Testis (tissue), 3 donors: ENCODE results near the gene REC114. TPM values are rescaled to one million over a fixed set of nuclear protein-coding genes. Genes with fewer than 3 reads are reported as not detected.
A peak's percentile ranks its signal among the peaks of the same experiment; 100 is the strongest.
"Not testable (repeated sequence)": the region's sequence is repeated elsewhere in the genome, so short reads cannot be mapped to it uniquely, and the experiment has no call there.

Experiments
- DNase-seq: peaks from one replicate; pipeline ENCODE4 v3.0.0-alpha.2; 2019
- H3K27ac ChIP-seq, 2 donors: fragments of 200-600 bp; sonication (generic); one replicate each; pipeline ENCODE4 v1.5.1; 2019
- H3K27me3 ChIP-seq: fragments of 200-600 bp; sonication (generic); one replicate; pipeline ENCODE4 v1.5.1; 2019
- H3K36me3 ChIP-seq: fragments of 200-600 bp; sonication (generic); one replicate; pipeline ENCODE4 v1.5.1; 2017; ENCODE audit warnings: low read depth; ENCODE audit errors: missing control alignments
- H3K4me1 ChIP-seq: fragments of 200-600 bp; sonication (generic); one replicate; pipeline ENCODE4 v1.5.1; 2019
- H3K4me3 ChIP-seq, 2 donors: fragments of 200-600 bp; sonication (generic); one replicate each; pipeline ENCODE4 v1.5.1; 2017 to 2019
- H3K9me3 ChIP-seq: fragments of 200-600 bp; sonication (generic); one replicate; pipeline ENCODE4 v1.5.1; 2017
- POLR2A ChIP-seq: fragments of 450-650 bp; IDR thresholded peaks from one replicate; pipeline ENCODE4 v1.6.1; 2017; ENCODE audit warnings: antibody characterized with exemption, mild to moderate bottlenecking, moderate library complexity
- WGBS, 2 donors: methylation state at CpG; one replicate each; pipeline ENCODE4 v1.1.5; 2018; 5-methylcytosine and 5-hydroxymethylcytosine counted together
- intact Hi-C: fragments of 100-400 bp; cut with DNase I; formaldehyde crosslinking; loops from one replicate; pipeline ENCODE4 v1.15.1; 2023; ENCODE audit warnings: low total_unique reads
- polyA plus RNA-seq: library from polyadenylated mRNA; stranded (reverse); fragments of 350-450 nt; fragmentation: Illumina TruSeq; extraction: RNeasy Lipid Tissue Mini Kit (QIAGEN cat#74804); gene quantifications from one replicate; pipeline ENCODE4 v1.2.3, GENCODE V29; 2014; ENCODE audit warnings: low read depth, low replicate concordance; ENCODE audit not compliant: insufficient read depth
- total RNA-seq, 2 donors: library from RNA; depleted of rRNA; stranded (reverse); fragments of >200 nt; gene quantifications; one replicate each; pipeline ENCODE4 v1.2.3, GENCODE V29; 2016
- TF ChIP-seq, protein P1 (sequence below), 3 experiments: fragments of 450-650 bp in 2 of 3; fragments of 200-600 bp in 1 of 3; sonication (generic) in 1 of 3; IDR thresholded peaks; one replicate each; pipeline ENCODE4 v1.5.1; 2016 to 2019; ENCODE audit warnings: antibody characterized with exemption in 3 of 3, mild to moderate bottlenecking in 2 of 3, moderate library complexity in 1 of 3

The REC114 gene
- total and polyA plus RNA-seq, 3 donors from 2014 or later: 28.7 to 102 (median 28.8) TPM

DNA sequence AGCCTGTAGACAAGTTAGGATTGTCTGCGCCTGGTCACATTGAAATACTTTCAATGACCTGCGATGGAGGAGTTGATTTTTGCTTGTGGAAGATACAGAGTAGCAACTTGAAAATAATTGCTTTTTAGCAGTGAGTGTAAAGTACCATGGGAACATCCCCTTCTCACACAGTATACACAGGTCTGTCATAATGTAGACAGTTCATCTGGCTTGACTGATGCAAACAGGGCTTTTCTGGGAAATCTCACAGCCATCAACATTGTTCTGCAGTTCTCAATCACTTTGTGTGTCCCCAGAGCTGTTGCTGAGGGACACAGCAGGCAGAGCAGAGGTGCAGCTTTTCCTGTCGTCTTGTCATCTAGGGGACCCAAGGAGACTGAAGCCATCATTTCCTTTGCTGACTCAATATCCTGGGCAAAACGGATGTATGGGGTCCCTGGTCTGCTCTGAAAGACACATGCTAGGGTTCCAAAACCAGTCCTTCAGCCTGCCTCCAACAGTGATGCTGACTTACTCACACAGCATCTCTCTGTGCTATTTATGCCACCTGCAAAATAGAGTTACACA is 5.3 kb upstream of the REC114 start:
- WGBS, 2 donors: 41 to 46% methylated on average over 4 of the region's 4 CpGs
- Histone ChIP-seq H3K27me3 (no peaks in the 10 kb centered on the region), H3K4me1 (no peaks in the 10 kb centered on the region), H3K27ac (no peak overlapping the region), H3K4me3 (no peak overlapping the region), H3K9me3 (no peaks in the 10 kb centered on the region), H3K36me3 (no peaks in the 10 kb centered on the region)
- TF ChIP-seq, protein P1, sequence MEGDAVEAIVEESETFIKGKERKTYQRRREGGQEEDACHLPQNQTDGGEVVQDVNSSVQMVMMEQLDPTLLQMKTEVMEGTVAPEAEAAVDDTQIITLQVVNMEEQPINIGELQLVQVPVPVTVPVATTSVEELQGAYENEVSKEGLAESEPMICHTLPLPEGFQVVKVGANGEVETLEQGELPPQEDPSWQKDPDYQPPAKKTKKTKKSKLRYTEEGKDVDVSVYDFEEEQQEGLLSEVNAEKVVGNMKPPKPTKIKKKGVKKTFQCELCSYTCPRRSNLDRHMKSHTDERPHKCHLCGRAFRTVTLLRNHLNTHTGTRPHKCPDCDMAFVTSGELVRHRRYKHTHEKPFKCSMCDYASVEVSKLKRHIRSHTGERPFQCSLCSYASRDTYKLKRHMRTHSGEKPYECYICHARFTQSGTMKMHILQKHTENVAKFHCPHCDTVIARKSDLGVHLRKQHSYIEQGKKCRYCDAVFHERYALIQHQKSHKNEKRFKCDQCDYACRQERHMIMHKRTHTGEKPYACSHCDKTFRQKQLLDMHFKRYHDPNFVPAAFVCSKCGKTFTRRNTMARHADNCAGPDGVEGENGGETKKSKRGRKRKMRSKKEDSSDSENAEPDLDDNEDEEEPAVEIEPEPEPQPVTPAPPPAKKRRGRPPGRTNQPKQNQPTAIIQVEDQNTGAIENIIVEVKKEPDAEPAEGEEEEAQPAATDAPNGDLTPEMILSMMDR (IDR thresholded peaks at IDR 0.05): no peak
- no peak for TF ChIP-seq POLR2A
- DNase-seq: no peak
- intact Hi-C loops: no loop called here

GRCh38 chr15:73438651-73439050 is 4.3 kb upstream of the REC114 start:
- 50 to 60% methylated on average over 1 of the region's 1 CpG for WGBS, 2 donors
- intact Hi-C loops: no loop called here
- H3K27ac ChIP-seq: no peak overlapping the region
- no peak for DNase-seq
- no peaks in the 10 kb centered on the region for H3K9me3 ChIP-seq
- no peaks in the 10 kb centered on the region for H3K4me1 ChIP-seq
- H3K27me3 ChIP-seq: no peaks in the 10 kb centered on the region
- no peak overlapping the region for H3K4me3 ChIP-seq
- TF ChIP-seq POLR2A: no peak
- TF ChIP-seq, protein P1 (IDR thresholded peaks at IDR 0.05): no peak
- no peaks in the 10 kb centered on the region for H3K36me3 ChIP-seq

GRCh38 chr15:73440571-73440970 is 2.4 kb upstream of the REC114 start:
- intact Hi-C loops: no loop called here
- H3K27me3 ChIP-seq: no peaks in the 10 kb centered on the region
- WGBS, 2 donors: 61 to 86% methylated on average over 2 to 3 of the region's 3 CpGs
- H3K9me3 ChIP-seq: no peaks in the 10 kb centered on the region
- no peaks in the 10 kb centered on the region for H3K36me3 ChIP-seq
- no peak for TF ChIP-seq POLR2A
- TF ChIP-seq, protein P1 (IDR thresholded peaks at IDR 0.05): no peak
- H3K4me1 ChIP-seq: no peaks in the 10 kb centered on the region
- DNase-seq: no peak
- H3K27ac ChIP-seq: no peak overlapping the region
- H3K4me3 ChIP-seq: no peak overlapping the region

GRCh38 chr15:73442421-73442820 is 543 bp upstream of the REC114 start:
- TF ChIP-seq, protein P1 (IDR thresholded peaks at IDR 0.05): no peak
- no peak for TF ChIP-seq POLR2A
- intact Hi-C loops: no loop called here
- no peaks in the 10 kb centered on the region for H3K4me1 ChIP-seq
- DNase-seq: no peak
- peak overlapping the region; percentile 45 to 46 for H3K4me3 ChIP-seq
- no peaks in the 10 kb centered on the region for H3K36me3 ChIP-seq
- H3K9me3 ChIP-seq: no peaks in the 10 kb centered on the region
- WGBS, 2 donors: 54 to 76% methylated on average over 11 of the region's 11 CpGs
- no peak overlapping the region for H3K27ac ChIP-seq
- no peaks in the 10 kb centered on the region for H3K27me3 ChIP-seq

DNA sequence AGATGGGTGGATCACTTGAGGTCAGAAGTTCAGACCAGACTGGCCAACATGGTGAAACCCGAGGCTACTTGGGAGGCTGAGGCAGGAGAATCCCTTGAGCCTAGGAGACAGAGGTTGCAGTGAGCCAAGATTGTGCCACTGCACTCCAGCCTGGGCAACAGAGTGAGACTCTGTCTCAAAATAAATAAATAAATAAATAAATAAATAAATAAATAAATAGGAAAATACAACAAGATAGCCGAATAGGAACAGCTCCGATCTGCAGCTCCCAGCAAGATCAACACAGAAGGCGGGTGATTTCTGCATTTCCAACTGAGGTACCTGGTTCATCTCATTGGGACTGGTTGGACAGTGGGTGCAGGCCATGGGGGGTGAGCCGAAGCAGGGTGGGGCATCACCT is 4.5 kb downstream of the REC114 start:
- H3K27me3 ChIP-seq: not testable (repeated sequence)

DNA sequence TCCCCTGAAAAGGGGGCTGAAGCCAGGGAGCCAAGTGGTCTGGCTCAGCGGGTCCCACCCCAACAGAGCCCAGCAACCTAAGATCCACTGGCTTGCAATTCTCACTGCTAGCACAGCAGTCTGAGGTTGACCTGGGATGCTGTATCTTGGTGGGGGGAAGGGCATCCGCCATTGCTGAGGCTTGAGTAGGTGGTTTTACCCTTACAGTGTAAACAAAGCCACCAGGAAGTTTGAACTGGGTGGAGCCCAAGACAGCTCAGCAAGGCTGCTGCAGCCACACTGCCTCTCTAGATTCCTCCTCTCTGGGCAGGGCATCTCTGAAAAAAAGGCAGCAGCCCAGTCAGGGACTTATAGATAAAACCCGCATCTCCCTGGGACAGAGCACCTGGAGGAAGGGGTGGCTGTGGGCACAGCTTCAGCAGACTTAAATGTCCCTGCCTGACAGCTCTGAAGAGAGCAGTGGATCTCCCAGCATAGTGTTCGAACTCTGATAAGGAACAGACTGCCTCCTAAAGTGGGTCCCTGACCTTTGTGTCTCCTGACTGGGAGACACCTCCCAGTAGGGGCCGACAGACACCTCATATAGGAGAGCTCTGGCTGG is 5.3 kb downstream of the REC114 start:
- H3K27me3 ChIP-seq, intact Hi-C loops, H3K27ac ChIP-seq, H3K9me3 ChIP-seq, H3K4me3 ChIP-seq, DNase-seq, H3K4me1 ChIP-seq, H3K36me3 ChIP-seq: not testable (repeated sequence)
- 86% methylated on average over 5 of the region's 5 CpGs; no CpG with 5 or more reads in 1 of the 2 donors for WGBS, 2 donors

More for the DNA sequence above, 4.5 kb downstream of the REC114 start:
- DNase-seq, H3K4me1 ChIP-seq, H3K27ac ChIP-seq, H3K9me3 ChIP-seq, intact Hi-C loops, H3K4me3 ChIP-seq, H3K36me3 ChIP-seq: not testable (repeated sequence)
- 94 to 98% methylated on average over 5 of the region's 5 CpGs for WGBS, 2 donors

DNA sequence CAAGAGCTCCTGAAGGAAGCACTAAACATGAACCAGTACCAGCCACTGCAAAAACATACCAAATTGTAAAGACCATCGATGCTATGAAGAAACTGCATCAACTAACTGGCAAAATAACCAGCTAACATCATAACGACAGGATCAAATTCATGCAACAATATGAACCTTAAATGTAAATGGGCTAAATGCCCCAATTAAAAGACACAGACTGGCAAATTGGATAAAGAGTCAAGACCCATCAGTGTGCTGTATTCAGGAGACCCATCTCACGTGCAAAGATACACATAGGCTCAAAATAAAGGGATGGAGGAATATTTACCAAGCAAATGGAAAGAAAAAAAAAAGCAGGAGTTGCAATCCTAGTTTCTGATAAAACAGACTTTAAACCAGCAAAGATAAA is 7.0 kb downstream of the REC114 start:
- WGBS, 2 donors: 84 to 85% methylated on average over 3 of the region's 3 CpGs
- DNase-seq, intact Hi-C loops, H3K27ac ChIP-seq, H3K27me3 ChIP-seq, H3K4me3 ChIP-seq, H3K9me3 ChIP-seq, H3K36me3 ChIP-seq, H3K4me1 ChIP-seq: not testable (repeated sequence)
